Activated CD4-positive, alpha-beta memory T cell treated with anti-CD3 and anti-CD28 coated beads, Interleukin-2, amount 10 ng/mL, durations not matched to agents 7 days and 5 days (primary cell): Measurements from ENCODE around the gene B3GAT2. TPM values are rescaled to one million over a fixed set of nuclear protein-coding genes. Genes with fewer than 3 reads are reported as not detected.

ENCODE experiments used
- CTCF ChIA-PET: fragments of 350-600 bp; sonication (Branson Sonifier 250); formaldehyde crosslinking; loops from one replicate; lab custom pipeline; 2021; ENCODE audit warnings: antibody characterized with exemption, inconsistent platforms; lab: Charles Lee
- POLR2A ChIA-PET: fragments of 350-600 bp; sonication (Branson Sonifier 250); formaldehyde crosslinking; loops from one replicate; lab custom pipeline; 2021; ENCODE audit warnings: antibody characterized with exemption; lab: Charles Lee
- DNase-seq: peaks from one replicate; pipeline ENCODE4 v3.0.0-alpha.2; 2020
- H3K27ac Mint-ChIP-seq: one replicate; pipeline ENCODE4 v1.8.0; 2021; ENCODE audit warnings: mild to moderate bottlenecking, mixed read lengths
- H3K27me3 Mint-ChIP-seq: one replicate; pipeline ENCODE4 v1.8.0; 2021; ENCODE audit warnings: mixed read lengths
- H3K36me3 Mint-ChIP-seq: one replicate; pipeline ENCODE4 v1.8.0; 2021; ENCODE audit warnings: low read depth, mixed read lengths
- H3K4me1 Mint-ChIP-seq: one replicate; pipeline ENCODE4 v1.8.0; 2021; ENCODE audit warnings: mixed read lengths
- H3K4me3 Mint-ChIP-seq: one replicate; pipeline ENCODE4 v1.8.0; 2021; ENCODE audit warnings: mild to moderate bottlenecking, mixed read lengths
- H3K9me3 Mint-ChIP-seq: one replicate; pipeline ENCODE4 v1.8.0; 2021; ENCODE audit warnings: mixed read lengths
- total RNA-seq, 2 experiments: library from RNA; stranded (reverse); gene quantifications; one replicate each; pipeline ENCODE4 v1.2.3, GENCODE V29; 2021

The B3GAT2 gene
- total RNA-seq, 2 experiments from 2014 or later: 0.05 TPM; not detected in 1

DNA sequence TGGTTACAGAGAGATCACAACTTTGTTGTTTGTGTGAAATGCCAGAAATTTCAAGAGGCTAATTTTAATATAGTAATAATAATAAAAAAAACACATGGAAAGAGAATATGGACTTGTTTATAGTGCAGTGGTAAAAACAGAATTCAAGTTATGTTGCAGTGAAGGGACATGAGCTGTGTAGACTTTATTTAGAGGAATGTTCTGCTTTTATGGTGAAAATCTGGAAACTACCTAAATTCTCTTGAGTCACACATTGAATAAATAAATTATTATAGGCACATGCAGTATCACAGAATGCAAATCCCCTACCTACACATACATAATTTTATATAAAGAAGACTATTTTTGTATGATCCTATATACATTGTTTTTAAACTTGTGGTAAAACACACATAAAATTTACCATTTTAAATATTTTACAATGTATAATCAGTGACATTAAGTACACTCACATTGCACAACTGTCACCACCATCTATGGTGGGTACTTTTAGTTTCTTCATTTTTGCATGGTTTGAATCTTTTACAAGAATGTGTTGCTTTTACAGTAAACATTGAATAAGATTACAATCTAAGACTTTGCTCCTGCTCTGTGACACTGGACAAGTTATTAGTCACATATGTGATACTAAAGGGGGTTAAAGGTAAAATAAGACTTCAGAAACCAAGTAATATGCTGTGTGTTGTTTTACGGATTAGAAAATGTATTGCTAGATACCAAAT, 107.4 kb downstream of the B3GAT2 start:
- ChIA-PET POLR2A (no interaction called here), CTCF (no interaction called here)

DNA sequence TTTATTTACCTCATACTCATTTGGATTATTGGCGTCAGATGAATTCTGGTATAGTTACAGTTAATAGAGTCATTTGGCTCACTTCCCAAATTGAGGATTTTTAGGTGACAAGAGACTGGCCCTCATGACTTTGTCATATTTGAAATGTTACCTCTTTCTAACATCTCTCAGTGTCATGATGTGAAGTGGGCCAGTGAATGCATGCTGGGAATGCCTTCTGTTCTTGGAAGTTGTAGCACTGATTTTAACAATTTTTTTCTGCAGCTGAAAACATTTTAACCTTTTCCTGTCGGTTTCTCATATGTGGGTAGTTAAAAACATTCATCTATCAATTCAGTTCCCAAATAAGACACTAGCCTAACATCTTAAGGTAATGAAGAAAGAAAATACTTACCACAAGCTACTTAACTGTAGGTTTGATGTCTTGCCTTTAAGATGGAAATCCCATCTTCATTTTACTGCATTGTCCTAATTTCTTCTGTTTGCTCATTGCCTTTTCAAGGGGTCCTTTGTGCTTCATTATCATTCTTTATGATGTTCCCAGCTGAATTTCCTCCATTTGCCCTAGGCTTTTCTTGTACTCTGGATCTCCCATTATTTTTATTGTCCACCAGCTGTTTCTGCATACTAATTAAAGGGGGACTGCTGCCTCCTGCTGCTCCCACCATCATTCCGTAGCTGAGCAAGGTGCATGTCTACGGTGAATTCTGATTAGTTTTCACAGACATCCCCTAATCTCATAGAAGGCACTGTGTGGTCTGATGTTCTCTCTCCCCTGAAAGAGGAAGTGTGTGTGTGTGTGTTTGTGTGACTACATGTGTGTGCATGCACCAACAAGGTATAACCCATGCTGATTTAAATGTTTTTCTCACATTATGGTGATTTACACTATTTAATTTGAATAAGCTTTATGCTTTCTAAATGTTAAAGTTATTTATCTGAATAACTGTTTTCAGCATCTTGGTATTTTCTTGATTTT, 109.5 kb downstream of the B3GAT2 start:
- no peaks in the 10 kb centered on the region for H3K4me1 Mint-ChIP-seq
- peaks cover 17% of the 10 kb centered on the region for H3K36me3 Mint-ChIP-seq
- POLR2A ChIA-PET: no interaction called here
- no peaks in the 10 kb centered on the region for H3K9me3 Mint-ChIP-seq
- CTCF ChIA-PET: interaction anchor here (1.2 kb wide), 1 partner anchor 37 kb away, joined by 3 read pairs; no protein-coding TSS in a partner anchor
- no peak overlapping the region for H3K4me3 Mint-ChIP-seq
- no peak for DNase-seq
- H3K27me3 Mint-ChIP-seq: no peaks in the 10 kb centered on the region
- no peak overlapping the region for H3K27ac Mint-ChIP-seq

More for the DNA sequence above, 107.4 kb downstream of the B3GAT2 start:
- H3K4me3 Mint-ChIP-seq: no peak overlapping the region
- no peak overlapping the region for H3K27ac Mint-ChIP-seq
- DNase-seq: no peak
- no peaks in the 10 kb centered on the region for H3K27me3 Mint-ChIP-seq
- H3K36me3 Mint-ChIP-seq: peaks cover 17% of the 10 kb centered on the region
- H3K9me3 Mint-ChIP-seq: no peaks in the 10 kb centered on the region
- H3K4me1 Mint-ChIP-seq: no peaks in the 10 kb centered on the region

DNA sequence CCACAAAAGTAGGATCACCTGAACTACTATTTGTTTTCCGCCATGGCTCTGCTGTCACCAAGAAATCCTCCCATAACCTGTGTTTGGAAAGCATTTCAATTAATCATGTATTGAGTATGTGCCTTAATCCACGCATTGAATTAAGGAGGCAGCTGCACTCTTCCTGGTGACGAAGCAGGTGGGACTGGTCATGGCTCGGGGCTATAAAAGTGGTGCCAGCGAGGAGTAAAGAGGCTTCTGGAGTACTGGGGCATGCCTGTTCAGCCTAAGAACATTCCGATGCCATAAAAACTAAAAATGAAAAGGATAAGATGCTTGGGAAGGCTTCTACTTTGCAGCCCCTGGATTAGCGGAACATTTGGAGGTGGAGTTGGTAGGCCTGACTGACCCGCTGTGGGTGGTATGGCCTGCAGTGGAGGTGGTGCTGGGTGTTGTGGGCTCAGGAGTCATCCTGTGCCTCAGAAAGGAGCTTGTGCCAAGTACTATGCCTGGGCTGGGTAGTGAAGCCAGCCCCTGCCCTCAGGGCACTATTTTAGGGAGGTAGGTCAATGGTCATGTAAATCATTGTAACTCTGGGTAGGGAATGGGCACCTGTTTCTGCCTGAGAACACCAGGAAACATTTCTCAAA, 110.5 kb downstream of the B3GAT2 start:
- H3K4me1 Mint-ChIP-seq: no peaks in the 10 kb centered on the region
- ChIA-PET POLR2A (no interaction called here), CTCF (no interaction called here)
- H3K4me3 Mint-ChIP-seq: no peak overlapping the region
- no peak for DNase-seq
- no peak overlapping the region for H3K27ac Mint-ChIP-seq
- H3K27me3 Mint-ChIP-seq: no peaks in the 10 kb centered on the region
- peaks cover 17% of the 10 kb centered on the region for H3K36me3 Mint-ChIP-seq
- H3K9me3 Mint-ChIP-seq: no peaks in the 10 kb centered on the region

DNA sequence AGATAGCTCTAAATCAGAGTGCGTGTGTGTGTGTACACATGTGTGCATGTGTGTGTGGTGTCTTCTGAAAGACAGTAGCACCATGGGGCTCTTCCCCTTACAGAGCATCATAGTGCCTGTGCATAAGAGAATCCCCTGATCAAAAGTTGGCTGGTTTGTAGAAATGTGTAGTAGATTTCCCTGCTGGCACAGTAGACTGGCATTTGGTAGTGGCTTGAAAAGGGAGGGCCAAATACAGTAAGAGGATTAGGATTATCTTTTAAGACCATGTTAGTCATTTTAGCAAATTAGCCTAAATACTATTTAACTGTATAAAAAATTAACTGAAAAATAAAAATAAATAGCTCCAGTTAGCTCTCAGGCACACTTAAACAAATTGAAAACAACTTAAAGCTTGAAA, 112.6 kb downstream of the B3GAT2 start:
- no peaks in the 10 kb centered on the region for H3K27me3 Mint-ChIP-seq
- CTCF ChIA-PET: interaction anchor here (0.6 to 1.2 kb wide), 2 partner anchors 40 to 139 kb away, joined by 3 to 4 read pairs; no protein-coding TSS in a partner anchor
- no peak overlapping the region for H3K4me3 Mint-ChIP-seq
- H3K27ac Mint-ChIP-seq: no peak overlapping the region
- peaks cover 17% of the 10 kb centered on the region for H3K36me3 Mint-ChIP-seq
- POLR2A ChIA-PET: no interaction called here
- H3K9me3 Mint-ChIP-seq: no peaks in the 10 kb centered on the region
- no peak for DNase-seq
- no peaks in the 10 kb centered on the region for H3K4me1 Mint-ChIP-seq

DNA sequence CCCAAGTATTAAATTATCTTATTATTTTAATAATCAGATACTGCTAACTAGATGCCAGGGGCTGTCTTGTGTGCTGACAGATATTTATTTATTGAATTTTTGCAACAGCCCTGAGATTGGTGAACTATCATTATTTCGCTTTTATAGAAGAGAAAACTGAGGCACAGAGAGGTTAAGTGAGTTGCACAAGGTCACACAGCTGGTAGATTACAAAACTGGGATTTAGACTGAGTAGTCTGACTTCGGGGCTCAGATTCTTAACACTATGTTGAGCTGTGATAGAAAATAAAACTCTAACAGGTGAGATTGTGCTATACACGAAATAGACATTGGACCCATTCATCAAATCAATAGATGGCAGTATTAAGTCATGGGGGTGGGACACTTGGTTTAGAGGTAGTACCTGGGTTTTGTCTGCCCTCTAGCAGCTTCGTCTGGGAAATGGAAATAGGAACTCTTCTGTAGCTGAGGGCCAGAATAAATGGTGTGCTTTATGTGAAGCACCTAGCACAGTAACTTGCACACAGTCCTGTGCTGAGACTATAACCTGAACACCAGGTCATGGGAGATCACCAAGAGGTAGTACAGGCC, 113.4 kb downstream of the B3GAT2 start:
- Mint-ChIP-seq H3K4me3 (no peak overlapping the region), H3K4me1 (no peaks in the 10 kb centered on the region), H3K27me3 (no peaks in the 10 kb centered on the region), H3K9me3 (no peaks in the 10 kb centered on the region), H3K27ac (no peak overlapping the region), H3K36me3 (peaks cover 20% of the 10 kb centered on the region)
- ChIA-PET CTCF (interaction anchor here (0.6 to 0.7 kb wide), 2 partner anchors 136 to 138 kb away, joined by 3 to 4 read pairs; no protein-coding TSS in a partner anchor), POLR2A (no interaction called here)
- DNase-seq: no peak

DNA sequence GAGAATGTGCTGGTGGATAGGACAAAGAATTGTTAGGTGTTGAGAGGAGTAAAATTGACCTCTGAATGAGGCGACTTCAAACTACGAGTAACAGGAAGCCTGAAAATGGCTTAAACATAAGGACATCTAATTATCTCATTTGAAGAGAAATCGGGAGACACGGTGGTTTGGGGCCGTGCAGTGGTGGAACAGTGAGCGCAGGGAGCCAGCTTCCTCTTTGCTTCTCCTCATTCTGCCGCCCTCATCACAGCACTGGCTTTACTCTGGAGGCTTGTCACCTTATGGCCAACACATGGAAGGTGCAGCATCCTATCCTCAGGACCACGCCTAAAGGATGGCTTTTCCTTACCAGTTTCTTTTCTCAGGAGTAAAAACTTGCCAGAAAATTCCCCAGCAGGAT, 114.3 kb downstream of the B3GAT2 start:
- ChIA-PET POLR2A (no interaction called here), CTCF (no interaction called here)
- Mint-ChIP-seq H3K9me3 (no peaks in the 10 kb centered on the region), H3K4me1 (no peaks in the 10 kb centered on the region), H3K4me3 (no peak overlapping the region), H3K27me3 (no peaks in the 10 kb centered on the region), H3K27ac (no peak overlapping the region), H3K36me3 (peaks cover 18% of the 10 kb centered on the region)
- no peak for DNase-seq

DNA sequence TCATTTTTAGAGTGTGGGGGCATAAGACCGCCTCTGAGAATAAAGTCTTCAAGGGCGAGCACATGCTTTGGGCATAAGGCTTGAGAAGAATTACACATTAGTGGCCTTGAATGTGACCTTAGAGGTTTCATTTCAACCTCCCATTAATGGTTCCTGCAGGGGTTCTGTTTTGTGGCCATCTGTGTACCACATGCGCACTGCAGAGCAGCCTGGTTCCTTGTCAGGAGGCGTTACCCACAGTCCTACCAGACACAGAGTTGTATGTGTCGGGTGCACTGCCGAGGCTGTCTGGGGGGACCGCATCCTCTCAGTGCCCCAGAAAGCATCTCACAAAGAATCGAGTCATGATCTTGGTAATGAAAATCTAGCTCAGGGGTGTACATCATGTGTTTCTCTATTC, 115.7 kb downstream of the B3GAT2 start:
- peaks cover 15% of the 10 kb centered on the region for H3K36me3 Mint-ChIP-seq

DNA sequence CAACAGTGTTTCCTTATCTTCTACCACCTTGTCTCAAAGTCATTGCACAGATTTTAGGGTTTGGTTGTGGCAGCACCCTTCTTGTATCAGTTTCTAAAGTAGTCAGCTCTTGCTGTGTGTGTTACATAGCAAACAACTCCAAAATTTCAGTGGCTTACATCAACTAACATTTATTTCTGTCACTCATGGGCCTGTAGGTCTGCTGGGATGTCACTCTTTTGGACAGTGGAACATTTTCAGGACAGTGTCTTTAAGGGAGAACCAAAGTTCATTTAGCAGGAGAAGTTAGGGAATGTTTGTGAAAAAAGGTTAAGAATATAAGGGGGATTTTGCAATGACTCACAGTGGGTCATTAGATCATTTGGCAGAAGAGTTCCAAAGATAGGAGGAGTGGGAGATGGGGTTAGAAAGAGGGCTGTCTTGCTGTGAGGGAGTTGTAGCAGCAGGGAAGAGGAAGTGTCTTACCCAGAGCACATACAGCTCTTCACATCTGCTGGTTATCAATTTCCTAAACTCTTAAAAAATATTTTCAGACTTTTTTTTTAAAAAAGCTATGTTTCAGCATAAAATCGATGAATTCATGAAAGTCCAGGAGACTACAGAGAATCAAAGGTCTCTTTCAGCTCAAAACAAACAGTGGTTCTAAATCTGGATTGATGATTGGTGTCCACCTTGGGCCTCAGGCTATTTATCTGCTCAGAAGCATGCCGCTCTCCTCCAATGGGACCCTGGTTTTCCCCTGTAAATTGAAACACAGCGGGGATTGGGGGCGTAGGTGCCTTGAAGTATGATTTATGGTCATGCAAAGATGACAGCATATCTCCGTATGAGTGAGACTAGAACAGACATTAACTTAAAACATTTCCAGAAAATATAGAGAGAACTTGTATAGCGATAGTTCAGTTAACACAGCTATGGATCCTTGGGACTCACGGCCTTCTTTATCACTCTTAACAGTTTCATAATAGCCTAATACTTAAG, 117.3 kb downstream of the B3GAT2 start:
- Mint-ChIP-seq H3K9me3 (no peaks in the 10 kb centered on the region), H3K36me3 (peaks cover 10% of the 10 kb centered on the region), H3K27me3 (no peaks in the 10 kb centered on the region), H3K4me3 (no peak overlapping the region), H3K4me1 (no peaks in the 10 kb centered on the region), H3K27ac (no peak overlapping the region)
- DNase-seq: no peak
- ChIA-PET CTCF (interaction anchor here (1.0 to 1.2 kb wide), 2 partner anchors 22 to 23 kb away, joined by 3 read pairs; no protein-coding TSS in a partner anchor), POLR2A (no interaction called here)

More for the DNA sequence above, 115.7 kb downstream of the B3GAT2 start:
- no peaks in the 10 kb centered on the region for H3K4me1 Mint-ChIP-seq
- no peaks in the 10 kb centered on the region for H3K27me3 Mint-ChIP-seq
- ChIA-PET POLR2A (no interaction called here), CTCF (no interaction called here)
- no peaks in the 10 kb centered on the region for H3K9me3 Mint-ChIP-seq
- no peak for DNase-seq
- H3K27ac Mint-ChIP-seq: no peak overlapping the region
- H3K4me3 Mint-ChIP-seq: no peak overlapping the region

DNA sequence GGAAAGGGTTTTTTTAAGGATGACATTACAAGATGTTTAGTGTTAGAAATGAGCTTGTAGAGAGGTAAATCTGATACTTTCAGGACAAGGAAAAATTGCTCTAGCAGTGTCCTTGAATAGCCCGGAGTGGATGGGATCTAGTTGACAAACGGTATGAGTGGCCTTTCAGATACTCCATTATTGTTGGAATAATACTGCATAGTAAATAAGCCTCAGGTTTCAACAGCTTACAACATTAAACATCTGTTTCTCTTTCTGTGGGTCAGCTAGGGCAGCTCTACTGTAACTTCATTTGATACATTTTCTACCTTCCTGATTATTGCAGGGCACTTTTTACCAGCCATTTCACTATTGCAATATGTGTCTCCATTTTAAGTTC, 118.0 kb downstream of the B3GAT2 start:
- H3K36me3 Mint-ChIP-seq: peaks cover 10% of the 10 kb centered on the region

DNA sequence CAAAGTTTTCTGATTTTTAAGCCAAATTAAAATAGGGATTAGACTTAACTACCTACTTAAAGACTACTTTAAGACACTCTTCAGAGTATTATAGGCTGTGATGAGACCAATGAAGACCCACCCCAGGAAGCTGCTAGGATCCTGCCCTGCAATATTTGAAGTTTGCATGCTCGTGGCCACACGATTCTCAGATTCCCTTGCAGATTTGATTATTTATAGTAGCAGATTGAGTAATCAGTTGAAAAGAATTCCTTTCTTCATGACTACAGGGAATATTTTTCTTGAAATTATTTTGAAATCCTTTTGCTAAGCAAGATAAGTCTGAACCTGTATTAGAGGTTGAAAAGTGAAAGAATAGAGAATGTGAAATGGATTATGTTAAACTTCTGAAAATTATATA, 122.3 kb downstream of the B3GAT2 start:
- no peaks in the 10 kb centered on the region for H3K4me1 Mint-ChIP-seq
- peaks cover 18% of the 10 kb centered on the region for H3K36me3 Mint-ChIP-seq
- no peak for DNase-seq
- ChIA-PET CTCF (no interaction called here), POLR2A (no interaction called here)
- H3K4me3 Mint-ChIP-seq: no peak overlapping the region
- H3K9me3 Mint-ChIP-seq: peaks cover 7% of the 10 kb centered on the region
- H3K27ac Mint-ChIP-seq: no peak overlapping the region
- no peaks in the 10 kb centered on the region for H3K27me3 Mint-ChIP-seq

More for the DNA sequence above, 118.0 kb downstream of the B3GAT2 start:
- CTCF ChIA-PET: interaction anchor here (1.2 kb wide), 1 partner anchor 23 kb away, joined by 3 read pairs; no protein-coding TSS in a partner anchor
- POLR2A ChIA-PET: no interaction called here
- Mint-ChIP-seq H3K9me3 (no peaks in the 10 kb centered on the region), H3K27ac (no peak overlapping the region), H3K4me1 (no peaks in the 10 kb centered on the region), H3K27me3 (no peaks in the 10 kb centered on the region), H3K4me3 (no peak overlapping the region)
- DNase-seq: no peak

DNA sequence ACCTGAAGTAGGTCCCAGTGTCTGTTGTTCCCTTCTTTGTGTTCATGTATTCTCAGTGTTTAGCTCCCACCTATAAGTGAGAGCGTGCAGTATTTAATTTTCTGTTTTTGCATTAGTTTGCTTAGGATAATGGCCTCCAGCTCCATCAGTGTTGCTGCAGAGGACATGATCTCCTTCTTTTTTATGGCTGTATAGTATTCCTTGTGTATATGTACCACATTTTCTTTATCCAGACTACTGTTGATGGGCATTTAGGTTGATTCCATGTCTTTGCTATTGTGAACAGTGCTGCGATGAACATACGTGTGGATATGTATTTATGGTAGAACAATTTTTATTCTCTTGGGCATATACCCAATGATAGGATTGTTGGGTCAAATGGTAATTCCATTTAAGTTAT, 125.4 kb downstream of the B3GAT2 start:
- ChIA-PET CTCF (no interaction called here), POLR2A (no interaction called here)
- Mint-ChIP-seq H3K9me3 (peaks cover 7% of the 10 kb centered on the region), H3K4me3 (no peak overlapping the region), H3K27me3 (no peaks in the 10 kb centered on the region), H3K4me1 (no peaks in the 10 kb centered on the region), H3K27ac (no peak overlapping the region), H3K36me3 (peaks cover 11% of the 10 kb centered on the region)
- DNase-seq: no peak

DNA sequence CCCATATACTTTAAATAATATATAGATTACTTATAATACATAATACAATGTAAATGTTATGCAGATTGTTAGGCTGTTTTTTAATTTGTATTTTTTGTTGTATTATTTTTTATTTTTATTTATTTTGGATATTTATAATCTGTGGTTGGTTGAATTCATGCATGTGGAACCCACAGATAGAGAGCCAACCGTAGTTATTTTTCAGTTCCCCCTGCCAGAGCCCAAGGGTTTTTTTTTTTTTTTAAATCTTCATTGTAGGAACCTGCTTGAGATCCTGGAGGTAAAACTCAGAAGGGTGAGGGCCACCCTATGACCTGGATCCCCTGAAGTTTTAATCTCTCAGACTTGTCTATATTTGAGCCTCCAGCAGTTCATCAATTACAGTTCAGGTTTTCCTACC, 133.2 kb downstream of the B3GAT2 start:
- POLR2A ChIA-PET: no interaction called here
- Mint-ChIP-seq H3K9me3 (peaks cover 7% of the 10 kb centered on the region), H3K4me1 (no peaks in the 10 kb centered on the region), H3K36me3 (peaks cover 12% of the 10 kb centered on the region), H3K27me3 (no peaks in the 10 kb centered on the region), H3K27ac (no peak overlapping the region), H3K4me3 (no peak overlapping the region)
- CTCF ChIA-PET: no interaction called here
- DNase-seq: no peak
